ENCODE results near the gene PODXL. TPM values are rescaled to one million over a fixed set of nuclear protein-coding genes. Genes with fewer than 3 reads are reported as not detected.

PODXL gene
- total RNA-seq, 4 donors from 2014 or later, result 7.9 to 21.3 (median 13.2) TPM

DNA sequence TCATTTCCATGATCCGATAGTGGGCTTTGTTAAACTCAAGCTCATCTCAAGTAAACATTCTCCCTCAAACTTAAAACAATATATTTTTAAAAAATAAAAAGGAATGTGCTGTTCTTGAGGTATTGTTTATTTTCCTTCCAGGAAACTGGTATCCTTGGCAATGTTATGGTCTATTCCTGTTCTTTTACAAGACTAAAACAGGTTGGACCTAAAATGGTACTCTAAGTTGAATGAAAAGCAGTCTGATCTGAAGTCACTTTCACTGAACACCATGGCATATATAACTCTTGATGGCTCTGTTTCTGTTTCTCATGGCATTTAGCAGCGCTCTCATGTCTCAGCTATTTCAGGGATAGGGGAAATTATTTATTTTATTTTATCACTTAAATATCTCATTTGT lies 70.1 kb downstream of the PODXL start:
- ATAC-seq, result no peak
- no peak for DNase-seq
- Histone ChIP-seq H3K27ac (peak overlapping the region in 3 of 4 donors; percentile 3 to 40 (median 16)), H3K36me3 (no peaks in the 10 kb centered on the region), H3K4me1 (peaks cover 8 to 25% of the 10 kb centered on the region in 2 donors), H3K4me3 (no peak overlapping the region), H3K27me3 (no peaks in the 10 kb centered on the region), H3K9me3 (no peaks in the 10 kb centered on the region)
- intact Hi-C loops (cut with DNase I; ENCODE audit: low total_unique reads) (no loop called here), in situ Hi-C loops (cut with MboI; ENCODE audit: low sequenced_read_pairs in 4 of 4) (no loop called here)
- no peak for TF ChIP-seq POLR2A (IDR thresholded peaks at IDR 0.05)
- TF ChIP-seq, protein P1, sequence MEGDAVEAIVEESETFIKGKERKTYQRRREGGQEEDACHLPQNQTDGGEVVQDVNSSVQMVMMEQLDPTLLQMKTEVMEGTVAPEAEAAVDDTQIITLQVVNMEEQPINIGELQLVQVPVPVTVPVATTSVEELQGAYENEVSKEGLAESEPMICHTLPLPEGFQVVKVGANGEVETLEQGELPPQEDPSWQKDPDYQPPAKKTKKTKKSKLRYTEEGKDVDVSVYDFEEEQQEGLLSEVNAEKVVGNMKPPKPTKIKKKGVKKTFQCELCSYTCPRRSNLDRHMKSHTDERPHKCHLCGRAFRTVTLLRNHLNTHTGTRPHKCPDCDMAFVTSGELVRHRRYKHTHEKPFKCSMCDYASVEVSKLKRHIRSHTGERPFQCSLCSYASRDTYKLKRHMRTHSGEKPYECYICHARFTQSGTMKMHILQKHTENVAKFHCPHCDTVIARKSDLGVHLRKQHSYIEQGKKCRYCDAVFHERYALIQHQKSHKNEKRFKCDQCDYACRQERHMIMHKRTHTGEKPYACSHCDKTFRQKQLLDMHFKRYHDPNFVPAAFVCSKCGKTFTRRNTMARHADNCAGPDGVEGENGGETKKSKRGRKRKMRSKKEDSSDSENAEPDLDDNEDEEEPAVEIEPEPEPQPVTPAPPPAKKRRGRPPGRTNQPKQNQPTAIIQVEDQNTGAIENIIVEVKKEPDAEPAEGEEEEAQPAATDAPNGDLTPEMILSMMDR (IDR thresholded peaks at IDR 0.05 in 4 of 5, conservative IDR thresholded peaks at IDR 0.05 in 1 of 5), result no peak

DNA sequence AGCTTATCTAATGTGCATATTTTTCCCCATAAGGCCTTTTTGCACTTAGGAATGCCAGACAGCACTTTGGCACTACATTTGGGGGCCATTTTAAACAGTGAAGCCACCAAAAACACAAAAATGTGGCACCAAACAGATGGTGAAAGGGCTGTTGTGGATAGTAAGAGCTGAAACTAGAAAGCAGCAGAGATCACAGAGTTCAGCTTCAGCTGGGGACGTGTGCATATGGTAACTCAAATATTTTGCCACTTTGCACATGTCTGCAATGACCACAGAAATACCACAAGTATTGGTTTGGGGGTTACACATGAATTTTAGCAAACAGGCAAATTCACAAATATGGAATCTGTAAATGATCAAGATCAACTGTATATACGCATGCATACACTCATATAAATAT lies 72.8 kb downstream of the PODXL start:
- H3K4me1 ChIP-seq, result peaks cover 8 to 32% of the 10 kb centered on the region in 2 donors
- no peak for TF ChIP-seq POLR2A (IDR thresholded peaks at IDR 0.05)
- TF ChIP-seq, protein P1 (IDR thresholded peaks at IDR 0.05 in 4 of 5, conservative IDR thresholded peaks at IDR 0.05 in 1 of 5), result no peak
- no peak overlapping the region for H3K27ac ChIP-seq
- no peak overlapping the region for H3K4me3 ChIP-seq
- DNase-seq (no peak), ATAC-seq (no peak)
- H3K36me3 ChIP-seq, result peaks cover 0 to 9% of the 10 kb centered on the region in 2 donors
- H3K27me3 ChIP-seq, result no peaks in the 10 kb centered on the region
- in situ Hi-C loops (cut with MboI; ENCODE audit: low sequenced_read_pairs in 4 of 4) (no loop called here), intact Hi-C loops (cut with DNase I; ENCODE audit: low total_unique reads) (no loop called here)
- H3K9me3 ChIP-seq, result no peaks in the 10 kb centered on the region

DNA sequence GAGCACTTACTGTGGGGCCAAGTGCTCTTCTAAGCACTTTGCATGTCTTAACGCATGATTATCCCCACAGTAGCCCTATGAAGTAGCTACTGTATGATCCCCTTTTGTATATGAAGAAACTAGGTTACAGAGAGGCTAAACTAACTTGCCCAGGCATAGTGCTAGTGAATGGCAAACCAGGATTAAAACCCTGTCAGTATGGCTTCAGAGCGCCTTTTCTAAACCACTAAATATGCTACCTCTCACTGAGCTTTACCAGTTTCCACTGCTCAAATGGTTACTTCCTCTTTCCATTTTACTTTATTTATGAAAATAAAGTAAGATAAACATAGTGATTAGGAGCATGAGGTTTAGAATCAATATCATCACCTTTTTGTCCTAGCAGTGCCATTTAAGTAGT lies 73.6 kb downstream of the PODXL start:
- peaks cover 0 to 12% of the 10 kb centered on the region in 2 donors for H3K36me3 ChIP-seq
- TF ChIP-seq, protein P1 (IDR thresholded peaks at IDR 0.05 in 4 of 5, conservative IDR thresholded peaks at IDR 0.05 in 1 of 5), result no peak
- no peak for TF ChIP-seq POLR2A (IDR thresholded peaks at IDR 0.05)
- no peak overlapping the region for H3K27ac ChIP-seq
- H3K4me3 ChIP-seq, result no peak overlapping the region
- in situ Hi-C loops (cut with MboI; ENCODE audit: low sequenced_read_pairs in 4 of 4) (no loop called here), intact Hi-C loops (cut with DNase I; ENCODE audit: low total_unique reads) (no loop called here)
- H3K4me1 ChIP-seq, result peaks cover 8 to 32% of the 10 kb centered on the region in 2 donors
- no peak for DNase-seq
- H3K27me3 ChIP-seq, result no peaks in the 10 kb centered on the region
- no peak for ATAC-seq
- H3K9me3 ChIP-seq, result no peaks in the 10 kb centered on the region

DNA sequence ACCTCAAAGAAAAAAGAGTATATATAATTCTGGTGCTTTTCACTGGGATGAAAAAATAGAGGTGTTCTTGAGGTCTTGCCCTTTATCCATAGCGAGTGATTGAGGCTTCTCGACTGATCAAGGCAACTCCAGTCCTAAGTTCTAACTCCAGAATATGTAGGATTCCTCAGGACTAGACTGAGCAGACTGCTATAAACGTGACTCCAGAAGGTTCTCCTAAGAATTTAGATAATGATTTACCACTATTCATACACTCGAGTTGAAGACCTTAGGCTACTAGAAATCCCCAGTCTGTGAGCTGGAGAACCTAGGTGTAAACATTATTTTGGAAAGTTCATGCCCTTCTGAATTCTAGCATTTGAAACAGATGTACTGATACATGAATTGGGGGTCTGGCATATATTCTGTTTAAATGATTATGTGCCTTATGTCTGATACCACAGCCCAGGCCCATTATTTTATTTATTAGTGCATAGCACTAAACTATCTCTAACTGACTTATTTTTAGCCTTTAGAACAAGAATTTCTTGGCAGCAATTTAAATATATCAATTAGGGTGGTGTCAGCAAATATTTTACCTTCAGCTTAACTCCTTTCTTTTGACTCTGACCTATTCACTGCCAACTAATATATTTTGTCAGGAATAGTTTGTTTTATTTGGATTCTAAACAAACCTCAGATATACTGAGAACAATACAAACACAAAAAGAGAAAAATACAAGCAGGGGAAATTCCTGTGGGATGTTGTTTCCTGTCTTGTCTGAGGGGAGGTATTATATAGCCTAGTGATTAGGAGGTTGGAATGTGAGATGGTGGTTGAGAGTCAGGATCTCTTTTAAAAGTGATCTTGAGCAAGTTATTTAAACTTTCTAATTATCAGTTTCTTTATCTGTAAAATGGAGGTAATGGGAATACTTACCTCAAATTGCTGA lies 75.8 kb downstream of the PODXL start:
- no peak overlapping the region for H3K27ac ChIP-seq
- H3K36me3 ChIP-seq, result peaks cover 0 to 12% of the 10 kb centered on the region in 2 donors
- intact Hi-C loops (cut with DNase I; ENCODE audit: low total_unique reads), result no loop called here
- peaks cover 0 to 20% of the 10 kb centered on the region in 2 donors for H3K4me1 ChIP-seq
- no peak overlapping the region for H3K4me3 ChIP-seq
- H3K27me3 ChIP-seq, result no peaks in the 10 kb centered on the region
- H3K9me3 ChIP-seq, result no peaks in the 10 kb centered on the region
- ATAC-seq (no peak), DNase-seq (no peak)
- TF ChIP-seq POLR2A (IDR thresholded peaks at IDR 0.05), result no peak
- TF ChIP-seq, protein P1 (IDR thresholded peaks at IDR 0.05 in 4 of 5, conservative IDR thresholded peaks at IDR 0.05 in 1 of 5), result no peak
- in situ Hi-C loops (cut with MboI; ENCODE audit: low sequenced_read_pairs in 4 of 4), result no loop called here

Data from gastrocnemius medialis (tissue), 4 donors.